ENCODE results near the gene CAB39L.

CAB39L gene

DNA sequence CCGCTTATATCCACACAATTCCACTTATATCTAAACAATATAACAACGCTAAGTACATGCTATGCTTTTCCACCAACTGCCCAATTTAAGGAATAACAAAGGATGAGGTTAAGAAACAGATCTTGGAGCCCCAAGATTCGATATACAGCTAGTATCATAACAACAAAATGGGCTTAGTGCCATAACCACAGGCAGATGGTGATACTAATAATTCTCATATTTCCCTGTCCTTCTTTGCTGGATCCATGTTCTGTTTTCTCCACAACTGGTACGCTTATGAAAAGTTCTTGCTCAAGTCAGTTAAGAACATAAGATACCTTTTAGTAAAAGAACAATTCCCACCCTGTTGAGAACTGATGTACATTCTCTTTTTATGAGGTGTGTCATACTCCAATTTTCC, 33.9 kb downstream of the CAB39L start:
- H3K4me1 ChIP-seq (ENCODE audit: insufficient read depth, low read length, poor library complexity, severe bottlenecking), result no peaks in the 10 kb centered on the region
- no peaks in the 10 kb centered on the region for H3K27me3 ChIP-seq (ENCODE audit: insufficient read depth, low read length, poor library complexity, severe bottlenecking)

DNA sequence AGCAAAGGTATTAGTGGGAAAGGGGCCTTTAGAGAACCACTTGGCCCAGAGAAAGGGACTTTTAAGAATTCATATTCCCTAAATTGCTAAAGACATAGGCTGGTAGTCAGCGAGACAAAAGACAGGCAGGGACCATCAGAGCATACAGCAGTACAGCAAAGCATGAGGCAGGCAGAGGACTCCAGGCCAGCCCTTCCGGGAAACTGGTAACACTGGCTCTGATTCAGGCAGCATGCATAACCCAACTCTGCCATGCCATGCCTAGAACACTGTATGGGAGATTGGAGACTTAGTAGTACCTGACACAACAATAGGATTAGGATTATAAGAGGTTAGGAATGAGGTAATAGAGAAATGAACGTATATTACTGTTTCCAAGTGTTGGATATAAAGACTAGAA, 34.9 kb downstream of the CAB39L start:
- Histone ChIP-seq H3K36me3 (ENCODE audit: insufficient read depth, low read length) (no peaks in the 10 kb centered on the region), H3K4me2 (ENCODE audit: low read depth, low read length, poor library complexity, severe bottlenecking) (no peak overlapping the region), H3K9me2 (replicated peaks; ENCODE audit: low read depth, low read length) (no peaks in the 10 kb centered on the region), H3F3A (ENCODE audit: low read depth) (no peaks in the 10 kb centered on the region), H3K4me1 (ENCODE audit: insufficient read depth, low read length, poor library complexity, severe bottlenecking) (no peaks in the 10 kb centered on the region), H3K79me2 (ENCODE audit: insufficient read depth, low read length) (no peaks in the 10 kb centered on the region), H3K4me3 (ENCODE audit: low read length, poor library complexity, severe bottlenecking) (no peak overlapping the region), H3K9me3 (ENCODE audit: insufficient read depth, low read depth, low read length) (peaks cover 7% of the 10 kb centered on the region; the same call in 1 of the 2 replicates), H2AFZ (ENCODE audit: low read length) (no peak overlapping the region), H3K27me3 (ENCODE audit: insufficient read depth, low read length, poor library complexity, severe bottlenecking) (no peaks in the 10 kb centered on the region), H4K20me1 (ENCODE audit: insufficient read depth, low read length, poor library complexity, severe bottlenecking) (no peaks in the 10 kb centered on the region), H3K9ac (ENCODE audit: low read depth, low read length, poor library complexity, severe bottlenecking) (no peak overlapping the region)
- TF ChIP-seq, protein P1, sequence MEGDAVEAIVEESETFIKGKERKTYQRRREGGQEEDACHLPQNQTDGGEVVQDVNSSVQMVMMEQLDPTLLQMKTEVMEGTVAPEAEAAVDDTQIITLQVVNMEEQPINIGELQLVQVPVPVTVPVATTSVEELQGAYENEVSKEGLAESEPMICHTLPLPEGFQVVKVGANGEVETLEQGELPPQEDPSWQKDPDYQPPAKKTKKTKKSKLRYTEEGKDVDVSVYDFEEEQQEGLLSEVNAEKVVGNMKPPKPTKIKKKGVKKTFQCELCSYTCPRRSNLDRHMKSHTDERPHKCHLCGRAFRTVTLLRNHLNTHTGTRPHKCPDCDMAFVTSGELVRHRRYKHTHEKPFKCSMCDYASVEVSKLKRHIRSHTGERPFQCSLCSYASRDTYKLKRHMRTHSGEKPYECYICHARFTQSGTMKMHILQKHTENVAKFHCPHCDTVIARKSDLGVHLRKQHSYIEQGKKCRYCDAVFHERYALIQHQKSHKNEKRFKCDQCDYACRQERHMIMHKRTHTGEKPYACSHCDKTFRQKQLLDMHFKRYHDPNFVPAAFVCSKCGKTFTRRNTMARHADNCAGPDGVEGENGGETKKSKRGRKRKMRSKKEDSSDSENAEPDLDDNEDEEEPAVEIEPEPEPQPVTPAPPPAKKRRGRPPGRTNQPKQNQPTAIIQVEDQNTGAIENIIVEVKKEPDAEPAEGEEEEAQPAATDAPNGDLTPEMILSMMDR (conservative IDR thresholded peaks at IDR 0.05; ENCODE audit: low read length), result no peak
- no peak for TF ChIP-seq EZH2phosphoT487 (IDR thresholded peaks at IDR 0.05; ENCODE audit: borderline replicate concordance)

More for the DNA sequence above, 33.9 kb downstream of the CAB39L start:
- no peak overlapping the region for H3K4me3 ChIP-seq (ENCODE audit: low read length, poor library complexity, severe bottlenecking)
- H3K9me3 ChIP-seq (ENCODE audit: insufficient read depth, low read depth, low read length), result no peaks in the 10 kb centered on the region
- no peaks in the 10 kb centered on the region for H3K9me2 ChIP-seq (replicated peaks; ENCODE audit: low read depth, low read length)
- no peaks in the 10 kb centered on the region for H4K20me1 ChIP-seq (ENCODE audit: insufficient read depth, low read length, poor library complexity, severe bottlenecking)
- no peaks in the 10 kb centered on the region for H3F3A ChIP-seq (ENCODE audit: low read depth)
- H2AFZ ChIP-seq (ENCODE audit: low read length), result no peak overlapping the region
- TF ChIP-seq, protein P1 (conservative IDR thresholded peaks at IDR 0.05; ENCODE audit: low read length), result no peak
- TF ChIP-seq EZH2phosphoT487 (IDR thresholded peaks at IDR 0.05; ENCODE audit: borderline replicate concordance), result no peak
- H3K36me3 ChIP-seq (ENCODE audit: insufficient read depth, low read length), result no peaks in the 10 kb centered on the region
- no peak overlapping the region for H3K4me2 ChIP-seq (ENCODE audit: low read depth, low read length, poor library complexity, severe bottlenecking)
- no peak overlapping the region for H3K9ac ChIP-seq (ENCODE audit: low read depth, low read length, poor library complexity, severe bottlenecking)
- H3K79me2 ChIP-seq (ENCODE audit: insufficient read depth, low read length), result no peaks in the 10 kb centered on the region

DNA sequence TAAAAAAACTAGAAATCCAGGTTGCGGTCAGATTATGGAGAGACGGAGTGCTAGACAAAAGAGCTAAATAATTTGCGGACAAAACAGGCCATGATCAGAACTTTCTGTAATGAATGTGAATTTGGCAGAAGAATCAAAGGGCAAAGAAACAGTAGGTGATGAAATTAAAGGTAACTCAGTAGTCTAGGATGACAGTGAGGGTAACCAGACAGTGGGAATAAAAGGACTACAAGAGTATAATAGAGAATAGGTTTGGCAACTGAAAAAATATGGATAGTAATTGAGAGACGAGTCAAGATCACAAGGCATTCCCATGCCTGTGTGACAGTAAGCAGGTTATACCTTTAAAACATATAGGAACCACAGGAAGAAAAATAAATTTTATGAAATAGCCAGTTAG, 35.9 kb downstream of the CAB39L start:
- Histone ChIP-seq H3K9me2 (replicated peaks; ENCODE audit: low read depth, low read length) (no peaks in the 10 kb centered on the region), H3K79me2 (ENCODE audit: insufficient read depth, low read length) (no peaks in the 10 kb centered on the region), H3K4me1 (ENCODE audit: insufficient read depth, low read length, poor library complexity, severe bottlenecking) (no peaks in the 10 kb centered on the region), H3K4me3 (ENCODE audit: low read length, poor library complexity, severe bottlenecking) (no peak overlapping the region), H4K20me1 (ENCODE audit: insufficient read depth, low read length, poor library complexity, severe bottlenecking) (no peaks in the 10 kb centered on the region), H3K9me3 (ENCODE audit: insufficient read depth, low read depth, low read length) (peaks cover 7% of the 10 kb centered on the region; the same call in 1 of the 2 replicates), H3K27me3 (ENCODE audit: insufficient read depth, low read length, poor library complexity, severe bottlenecking) (no peaks in the 10 kb centered on the region), H3F3A (ENCODE audit: low read depth) (no peaks in the 10 kb centered on the region), H2AFZ (ENCODE audit: low read length) (no peak overlapping the region), H3K9ac (ENCODE audit: low read depth, low read length, poor library complexity, severe bottlenecking) (no peak overlapping the region), H3K36me3 (ENCODE audit: insufficient read depth, low read length) (no peaks in the 10 kb centered on the region), H3K4me2 (ENCODE audit: low read depth, low read length, poor library complexity, severe bottlenecking) (no peak overlapping the region)
- no peak for TF ChIP-seq EZH2phosphoT487 (IDR thresholded peaks at IDR 0.05; ENCODE audit: borderline replicate concordance)
- TF ChIP-seq, protein P1 (conservative IDR thresholded peaks at IDR 0.05; ENCODE audit: low read length), result no peak
